ENCODE measurements around the gene ABCA13.

The ABCA13 gene

DNA sequence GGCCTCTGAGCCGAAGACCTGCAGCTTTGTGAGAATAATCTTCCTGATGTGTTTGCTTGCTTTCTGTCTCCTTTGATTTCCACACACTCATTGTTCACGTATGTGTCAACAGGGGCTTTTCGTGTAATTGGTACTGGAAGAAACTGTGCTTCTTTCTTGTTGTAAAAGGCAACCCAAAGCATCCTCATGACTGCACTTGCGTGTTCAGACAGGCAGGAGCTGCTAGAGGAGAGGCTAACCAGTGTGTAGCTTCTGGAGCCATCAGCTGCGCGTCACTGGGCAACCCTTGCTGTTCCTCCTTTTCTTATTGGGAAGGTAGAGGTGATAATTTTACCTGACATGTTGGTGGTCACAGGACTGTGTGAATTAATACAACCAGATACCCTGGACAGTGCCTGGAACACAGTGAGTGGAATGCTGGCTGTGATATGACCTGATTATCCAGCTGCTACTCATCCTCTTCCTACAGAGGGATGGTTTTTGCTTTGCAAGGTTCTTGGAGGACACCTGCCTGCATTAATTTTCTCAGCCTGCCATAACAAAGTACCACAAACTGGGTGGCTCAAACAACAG lies 213.0 kb downstream of the ABCA13 start:
- DNase-seq: no peak

DNA sequence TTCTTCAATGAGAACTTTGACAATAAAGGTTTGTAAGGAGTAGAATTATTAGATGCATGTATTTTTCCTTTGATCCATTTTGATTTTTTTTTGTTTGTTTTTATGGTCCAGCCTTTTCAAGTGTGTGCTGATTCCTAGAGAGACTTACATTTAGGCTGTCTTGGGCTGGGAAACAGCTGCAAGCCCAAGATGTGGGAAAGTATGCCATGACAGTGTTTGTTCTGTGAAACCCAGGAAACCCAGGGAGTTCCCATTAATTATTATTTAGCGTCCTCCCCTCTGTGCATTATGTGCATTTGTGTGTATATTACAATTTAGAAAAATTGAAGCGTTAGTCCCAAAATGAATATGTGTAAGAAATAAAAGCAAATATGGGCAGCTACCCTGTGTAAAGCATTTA lies 216.7 kb downstream of the ABCA13 start:
- no peak for DNase-seq

DNA sequence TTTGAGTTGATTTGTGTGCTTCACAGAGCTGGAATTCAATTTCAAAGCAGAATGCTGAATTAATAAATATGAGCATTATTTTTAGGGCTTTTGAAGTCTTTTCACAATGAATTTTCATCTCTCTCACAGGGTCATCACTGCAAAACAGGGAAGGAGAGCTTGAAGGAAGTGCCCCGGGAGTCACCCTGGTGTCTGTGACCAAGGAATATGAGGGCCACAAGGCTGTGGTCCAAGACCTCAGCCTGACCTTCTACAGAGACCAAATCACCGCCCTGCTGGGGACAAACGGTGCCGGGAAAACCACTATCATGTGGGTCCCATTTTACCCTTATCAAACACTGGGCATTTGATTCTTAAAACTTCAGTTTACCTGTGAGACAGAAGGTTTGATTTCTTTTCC lies 217.7 kb downstream of the ABCA13 start:
- no peak for DNase-seq

DNA sequence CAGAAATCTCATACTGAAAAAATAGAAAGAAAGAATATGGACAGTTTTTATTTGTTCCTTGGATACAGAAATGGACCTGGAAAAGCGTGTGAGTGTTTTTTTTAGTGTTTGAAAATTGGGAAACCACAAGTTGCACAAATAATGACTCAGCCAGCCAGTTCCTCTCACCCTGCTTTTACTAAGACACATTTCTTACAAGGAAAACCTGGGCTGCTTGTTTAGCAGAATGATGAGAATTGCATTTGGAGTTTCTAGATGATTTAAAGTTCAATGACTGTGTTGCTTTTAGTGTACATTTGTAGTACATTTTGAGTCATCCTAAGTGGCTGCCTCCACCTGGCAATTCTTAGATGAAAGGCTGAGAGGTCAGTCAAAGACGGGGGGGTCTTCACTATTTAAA lies 218.7 kb downstream of the ABCA13 start:
- no peak for DNase-seq

DNA sequence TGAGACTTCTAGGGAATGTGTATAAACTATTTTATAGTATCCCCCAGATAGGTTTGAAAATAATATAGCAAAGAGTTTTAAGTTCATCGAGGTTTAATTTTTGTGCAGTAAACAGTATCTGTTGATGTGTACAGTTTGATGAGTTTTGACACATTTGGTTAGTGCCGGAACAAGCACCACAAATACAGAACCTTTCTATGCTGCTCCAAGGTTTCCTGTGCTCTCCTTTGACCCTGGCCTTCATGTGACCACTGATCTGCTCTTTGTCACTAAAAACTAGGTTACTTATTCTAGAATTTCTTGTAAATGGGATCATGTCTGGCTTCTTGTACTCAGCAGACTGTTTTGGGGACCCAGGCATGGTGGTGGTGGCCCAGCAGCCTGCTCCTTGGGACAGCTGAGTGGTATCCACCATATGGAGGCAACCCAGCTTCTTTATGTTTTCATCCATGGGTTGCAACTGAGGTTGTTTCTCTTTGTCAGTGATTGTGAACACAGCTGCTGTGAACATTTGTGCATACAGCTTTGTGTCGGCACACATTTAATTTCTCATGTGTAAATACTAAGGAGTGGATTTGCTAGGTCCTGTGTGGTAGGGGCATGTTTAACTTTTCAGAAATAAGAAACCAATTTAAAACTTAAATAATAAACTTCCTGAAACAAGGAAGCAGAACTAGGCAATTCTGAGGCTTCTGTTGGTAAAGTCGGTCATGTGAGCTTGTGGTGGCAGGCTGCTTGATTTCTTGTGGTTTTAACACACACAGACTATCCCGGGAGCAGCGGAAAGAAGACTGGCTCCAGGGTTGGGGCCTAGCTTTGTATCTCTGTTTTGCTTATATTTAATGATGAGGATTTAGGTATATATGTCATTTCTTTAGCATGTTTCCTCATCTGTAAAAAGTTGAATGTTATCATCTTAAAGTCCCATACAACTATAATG lies 219.4 kb downstream of the ABCA13 start:
- DNase-seq: no peak

DNA sequence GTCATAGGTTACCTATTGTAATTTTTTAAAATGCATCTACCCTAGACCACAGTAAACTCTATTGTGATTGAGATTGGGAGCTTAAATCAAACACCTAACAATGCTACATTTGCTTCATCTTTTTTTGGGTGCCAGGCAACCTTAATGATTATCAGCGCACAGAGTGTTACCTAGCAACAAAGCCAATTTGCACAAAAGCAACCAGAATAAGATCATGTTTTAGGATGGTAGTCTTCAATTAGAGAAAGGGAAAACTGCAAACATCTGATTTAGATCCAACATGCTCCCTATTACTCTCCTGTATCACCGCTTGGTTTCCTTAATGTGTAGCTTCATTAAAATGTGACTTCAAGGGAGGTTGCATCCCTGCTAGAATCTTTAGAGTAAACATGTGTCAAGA lies 226.9 kb downstream of the ABCA13 start:
- DNase-seq: no peak

DNA sequence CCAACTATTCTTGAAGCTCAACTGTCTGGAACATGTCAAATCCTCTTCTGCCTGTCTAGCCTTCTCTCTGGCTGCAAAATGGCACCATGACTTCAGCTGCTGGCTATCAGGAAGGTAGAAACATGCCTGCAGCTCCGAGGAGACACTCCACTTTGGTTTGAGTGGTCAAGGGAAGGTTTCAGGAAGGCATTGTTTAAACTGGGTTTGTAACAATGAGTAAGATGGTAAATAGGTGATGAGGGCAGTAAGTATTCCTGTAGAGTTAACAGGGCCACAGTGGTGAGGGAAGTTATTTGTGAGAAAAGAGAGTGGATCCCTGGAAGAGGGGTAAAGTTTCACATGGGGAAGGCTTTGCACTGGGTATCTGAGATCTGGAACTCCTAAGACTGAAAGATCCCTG lies 231.5 kb downstream of the ABCA13 start:
- no peak for DNase-seq

DNA sequence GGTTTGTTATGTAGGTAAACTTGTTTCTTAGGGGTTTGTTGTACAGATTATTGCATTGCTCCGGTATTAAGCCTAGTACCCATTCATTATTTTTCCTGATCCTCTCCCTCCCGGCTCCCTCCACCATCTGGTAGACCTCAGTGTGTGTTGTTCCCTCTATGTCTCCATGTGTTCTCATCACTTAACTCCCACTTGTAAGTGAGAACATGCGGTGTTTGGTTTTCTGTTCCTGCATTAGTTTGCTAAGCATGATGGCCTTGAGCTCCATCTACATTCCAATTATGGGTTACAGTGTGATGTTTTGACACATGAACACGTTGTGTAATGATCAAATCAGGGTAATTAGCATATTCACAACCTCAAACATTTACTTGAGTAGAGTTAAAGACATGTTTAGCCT lies 237.5 kb downstream of the ABCA13 start:
- DNase-seq: no peak

DNA sequence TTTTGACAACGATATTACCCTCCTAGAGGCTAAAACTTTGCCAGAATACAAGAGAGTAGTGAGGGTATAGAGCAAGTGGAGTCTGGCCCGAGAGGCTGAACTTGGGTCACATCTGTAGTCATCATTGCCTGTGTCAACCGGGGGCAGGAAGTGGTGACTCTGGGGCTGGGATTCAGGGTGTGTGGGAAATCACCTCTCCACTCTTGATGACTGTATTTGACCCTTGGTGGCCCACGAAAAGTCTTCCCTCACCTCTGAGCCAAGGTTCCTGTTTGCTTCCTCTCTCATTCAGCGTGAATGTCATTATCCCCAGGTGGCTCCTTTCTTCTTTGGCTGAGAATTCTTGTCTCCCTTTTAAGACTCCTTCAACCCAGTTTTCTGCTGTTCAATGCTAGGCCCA lies 240.4 kb downstream of the ABCA13 start:
- DNase-seq: no peak

DNA sequence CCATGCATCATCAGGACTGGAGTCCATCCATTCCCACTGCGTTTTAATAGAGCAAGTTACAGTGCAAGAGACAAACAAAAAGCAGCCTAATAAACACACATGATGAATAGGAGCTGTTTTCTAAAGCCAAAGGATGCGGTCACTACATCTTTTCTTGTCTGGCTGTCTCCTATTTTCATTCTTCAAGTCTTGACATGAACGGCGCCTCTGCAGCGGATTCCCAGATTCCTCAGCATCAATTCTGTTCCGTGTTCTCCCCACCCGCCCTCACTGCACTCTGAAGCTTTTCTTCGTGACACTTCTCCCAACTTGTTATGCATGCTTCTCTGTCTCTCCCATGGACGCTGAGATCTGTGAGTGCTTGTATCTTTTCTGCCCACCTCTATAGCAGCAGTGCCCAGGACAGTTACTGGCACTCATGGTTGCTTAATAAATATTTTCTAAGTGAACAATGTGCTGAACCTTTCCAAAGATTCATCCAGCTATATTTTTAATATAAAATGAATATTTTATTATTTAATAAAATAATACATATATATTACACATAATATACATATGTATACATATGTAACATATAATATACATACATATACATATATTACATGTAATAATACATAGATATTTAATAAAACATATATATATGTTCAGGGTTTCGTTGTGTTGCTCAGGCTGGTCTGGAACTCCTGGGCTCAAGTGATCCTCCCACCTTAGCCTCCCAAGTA lies 242.9 kb downstream of the ABCA13 start:
- no peak for DNase-seq

DNA sequence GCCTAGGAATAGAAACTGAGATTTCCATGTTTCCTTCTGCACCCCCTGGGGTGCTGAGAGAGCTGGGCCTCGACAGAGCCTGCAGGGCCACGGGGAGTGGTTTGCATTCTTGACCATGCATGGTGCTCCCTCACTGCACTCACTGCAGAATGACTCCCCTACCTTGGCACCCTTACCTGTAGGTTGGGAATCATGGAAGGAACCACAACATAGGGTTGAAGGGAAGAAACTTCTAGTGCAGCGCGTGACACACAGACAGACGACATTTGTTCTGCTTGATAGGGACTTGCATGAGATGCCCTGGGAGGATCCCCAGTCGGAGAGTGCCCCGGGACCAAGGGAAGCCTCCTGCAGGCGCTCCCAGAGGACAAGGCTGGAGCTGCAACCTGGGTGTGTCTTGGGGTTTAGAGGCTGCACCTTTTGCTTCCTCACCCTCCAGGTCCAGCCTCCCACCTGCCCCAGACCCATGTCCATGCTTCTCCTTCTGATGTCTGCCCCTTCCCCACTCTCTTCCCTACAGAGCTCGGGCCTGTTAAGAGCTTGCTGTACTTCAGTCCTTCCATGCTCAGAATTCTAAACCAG lies 245.2 kb downstream of the ABCA13 start:
- no peak for DNase-seq

DNA sequence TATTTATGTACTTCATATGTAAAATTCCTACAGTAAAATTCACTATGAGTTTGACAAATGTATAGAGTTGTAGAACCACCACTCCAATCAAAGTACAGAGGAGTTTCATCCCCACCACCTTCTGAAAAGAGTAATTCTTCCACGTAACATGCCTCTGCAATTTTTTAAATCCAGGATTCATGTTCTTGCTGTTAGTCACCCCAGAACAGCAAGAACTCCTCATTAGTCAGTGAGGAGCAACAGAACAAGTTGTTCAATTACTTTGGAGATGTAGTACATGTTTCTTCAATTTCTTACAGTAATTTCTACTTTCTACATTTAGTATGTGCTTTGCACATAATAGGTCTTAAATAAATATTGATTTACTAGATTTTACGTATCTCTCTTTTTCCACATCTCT lies 248.1 kb downstream of the ABCA13 start:
- no peak for DNase-seq

DNA sequence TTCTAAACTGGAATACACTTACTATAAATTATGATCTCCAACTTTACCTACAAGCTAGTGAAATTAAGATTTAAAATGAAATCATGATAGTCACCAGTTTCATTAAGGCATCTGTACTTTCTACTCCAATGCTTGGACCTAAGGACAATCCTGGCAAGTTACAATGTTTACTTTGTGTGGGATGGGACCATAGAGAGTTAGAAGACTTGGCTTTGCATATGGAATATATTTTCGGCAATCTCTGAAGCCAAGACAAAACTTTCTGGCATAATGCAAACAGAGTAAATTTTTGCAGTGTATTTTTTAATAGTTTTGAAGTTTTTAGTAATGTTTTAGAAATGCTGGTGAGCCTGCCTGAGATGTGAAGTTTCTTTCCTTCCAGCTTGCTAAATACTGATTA lies 248.9 kb downstream of the ABCA13 start:
- no peak for DNase-seq

DNA sequence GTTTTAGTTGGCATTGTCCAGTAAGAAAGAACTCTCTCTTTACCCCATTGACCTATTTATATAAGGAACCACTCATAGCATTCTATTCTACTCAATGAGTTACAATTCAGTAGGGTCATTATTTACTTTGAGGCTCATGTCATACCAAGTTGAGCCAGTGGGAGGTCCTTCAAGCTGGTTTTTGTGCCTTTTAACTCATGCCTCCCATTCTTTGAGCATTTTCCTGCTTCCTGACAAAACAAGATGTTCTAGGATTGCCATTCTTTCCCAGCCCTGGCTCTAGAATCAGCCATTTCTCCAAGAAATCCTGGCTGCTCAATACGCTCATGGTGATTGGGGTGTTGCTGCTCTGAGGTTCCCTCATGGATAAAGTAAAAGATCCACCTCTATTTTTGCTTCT lies 250.1 kb downstream of the ABCA13 start:
- DNase-seq: no peak

DNA sequence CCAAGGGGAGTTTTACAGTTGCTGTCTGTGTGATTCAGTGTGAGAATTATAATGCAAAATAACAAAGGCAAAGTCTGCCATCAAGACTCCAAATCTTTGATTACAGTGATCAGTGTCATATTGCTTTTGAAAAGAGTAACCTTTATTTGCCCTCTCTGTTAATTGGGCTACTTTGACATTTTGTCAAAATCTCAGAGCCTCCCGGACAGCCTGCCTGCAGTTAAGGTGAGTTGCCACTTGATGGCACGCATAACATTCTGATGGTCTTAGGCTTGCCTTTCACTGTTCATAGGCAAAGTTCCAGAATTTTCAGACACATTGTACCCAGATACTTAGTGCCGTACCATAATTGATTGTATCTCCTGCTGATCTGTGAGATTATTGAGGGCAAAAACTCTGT lies 253.5 kb downstream of the ABCA13 start:
- DNase-seq: no peak

DNA sequence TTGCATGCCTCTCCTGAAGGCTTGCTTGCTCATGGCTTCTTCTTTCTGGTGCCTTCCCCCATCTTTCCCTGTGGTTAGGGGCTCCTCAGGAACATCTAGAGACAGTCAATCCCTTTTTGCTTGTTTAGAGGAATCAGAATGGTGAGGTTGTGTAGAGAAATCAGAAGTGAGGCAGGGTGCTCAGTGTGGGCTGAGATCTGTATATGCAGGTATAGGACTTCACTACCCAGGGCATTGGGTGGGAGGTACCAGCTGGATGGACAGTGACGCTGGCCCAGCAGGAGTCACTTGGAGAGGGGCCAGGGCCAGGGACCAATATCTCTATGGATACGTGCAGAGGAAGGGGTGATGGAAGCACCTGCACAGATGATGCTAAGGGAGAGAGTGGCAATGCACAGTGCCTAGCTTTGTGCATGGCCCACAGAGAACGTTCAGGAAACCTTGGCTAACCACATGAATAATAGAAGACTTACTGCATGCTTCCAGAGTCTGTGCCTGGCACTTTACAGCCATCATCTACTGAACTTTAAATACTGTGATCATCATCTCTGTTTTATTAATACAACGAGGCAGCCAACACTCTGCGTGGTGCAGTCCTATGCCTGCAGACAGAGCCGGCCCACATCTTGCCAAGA lies 255.2 kb downstream of the ABCA13 start:
- no peak for DNase-seq

DNA sequence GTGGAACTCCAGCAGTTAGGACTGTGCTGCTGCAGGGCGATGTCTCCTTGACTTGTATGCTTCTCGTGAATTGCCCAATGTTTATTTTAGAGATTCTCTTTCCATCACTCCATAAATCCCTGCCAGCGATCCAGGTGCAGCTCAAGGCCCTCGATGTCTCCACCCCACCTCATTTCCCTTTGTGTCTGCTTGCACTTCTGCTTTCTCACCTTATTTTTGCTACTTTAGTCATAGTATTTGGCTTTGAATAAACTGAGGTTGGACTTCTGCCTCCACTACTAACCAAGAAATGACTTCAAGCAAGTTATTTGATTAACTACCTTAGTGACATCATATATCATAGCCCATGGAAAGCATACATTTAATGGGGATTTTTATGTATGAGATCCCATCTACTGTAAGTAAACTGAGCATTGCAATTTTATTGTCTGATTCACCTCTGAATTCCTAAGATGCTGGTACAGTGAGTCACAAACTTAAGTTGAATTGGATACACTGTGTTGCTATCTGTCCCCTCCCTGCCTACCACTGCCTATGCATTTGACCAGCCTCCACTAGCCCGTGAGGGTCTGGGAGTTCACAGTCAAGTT lies 255.8 kb downstream of the ABCA13 start:
- DNase-seq: no peak

DNA sequence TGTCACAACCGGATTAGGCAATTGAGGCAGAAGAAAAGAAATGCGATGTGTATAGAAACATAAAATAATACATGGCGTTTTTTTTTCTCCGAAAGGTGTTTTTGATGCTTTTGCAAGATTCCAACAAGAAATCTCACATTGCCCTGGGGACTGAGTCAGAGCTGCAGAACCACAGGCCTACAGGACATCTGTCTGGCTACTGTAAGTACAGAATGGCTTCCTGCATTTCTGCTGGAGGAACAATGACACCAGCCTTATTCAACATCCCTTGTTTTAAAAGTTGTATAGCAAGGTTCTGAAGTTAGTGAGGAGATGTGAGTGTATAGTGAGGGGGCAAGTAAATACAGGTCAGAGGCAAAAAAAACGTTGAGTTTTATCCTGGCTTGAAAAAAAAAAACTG lies 256.4 kb downstream of the ABCA13 start:
- DNase-seq: no peak

DNA sequence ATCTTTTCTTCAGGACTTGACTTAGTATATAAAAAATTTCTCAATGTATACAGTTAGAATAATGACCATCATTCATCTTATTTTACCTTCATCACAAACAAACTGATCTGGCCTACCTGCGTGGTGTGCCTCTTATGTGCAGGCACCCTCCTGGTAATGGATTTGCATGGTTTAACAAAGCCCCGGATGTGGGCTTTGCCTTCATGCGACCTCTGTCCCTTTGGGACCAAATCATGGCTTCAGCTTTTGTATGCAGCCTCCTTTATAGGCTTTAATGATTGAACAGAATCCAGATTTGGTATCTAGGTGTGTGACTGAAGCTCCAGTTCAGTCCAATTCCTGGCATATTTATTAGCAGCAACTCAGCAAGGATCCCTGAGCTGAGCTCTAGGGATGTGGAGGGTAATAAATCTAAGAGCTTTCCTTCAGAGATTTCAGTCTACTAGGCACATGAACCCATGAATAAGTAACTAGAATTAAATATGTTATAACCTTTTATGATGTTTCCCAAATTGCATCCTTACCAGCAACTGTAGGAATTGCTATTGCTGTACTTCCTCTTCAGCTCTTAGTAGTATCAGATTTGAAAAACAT lies 256.9 kb downstream of the ABCA13 start:
- no peak for DNase-seq

DNA sequence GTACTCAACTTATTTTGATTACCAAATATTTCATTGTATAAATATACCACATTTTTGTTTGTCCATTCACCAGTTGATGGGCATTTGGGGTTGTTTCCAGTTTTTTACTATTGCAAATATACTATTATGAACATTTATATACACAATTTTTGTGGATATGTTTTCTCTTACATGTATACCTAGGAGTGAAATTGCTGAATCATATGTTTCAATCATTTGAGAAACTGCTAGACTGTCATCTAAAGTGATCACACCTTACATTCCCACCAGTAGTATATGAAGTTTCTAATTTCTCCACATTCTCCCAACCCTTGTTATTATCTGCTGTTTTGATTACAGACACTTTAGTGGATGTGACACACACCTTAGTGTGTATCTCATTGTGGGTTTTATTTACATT lies 257.9 kb downstream of the ABCA13 start:
- no peak for DNase-seq

DNA sequence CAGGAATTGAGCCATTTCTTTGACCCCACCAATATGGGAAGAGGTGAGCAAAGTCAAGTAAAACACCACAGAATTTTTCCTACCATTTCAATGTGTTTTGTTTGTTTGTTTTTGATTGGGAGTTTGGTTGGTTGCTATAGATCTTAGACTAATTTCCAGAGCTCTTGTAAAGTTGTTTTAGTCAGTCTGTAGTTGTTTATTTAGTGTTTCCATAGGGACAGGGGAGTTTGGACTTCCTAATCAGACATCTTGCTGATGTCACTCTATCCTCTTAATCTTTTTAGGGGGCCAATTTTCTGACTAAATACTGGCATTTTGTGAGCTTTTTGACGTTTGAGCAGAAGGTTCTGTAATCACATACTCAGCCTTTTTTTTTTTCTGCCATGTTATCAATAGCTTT lies 266.9 kb downstream of the ABCA13 start:
- DNase-seq: no peak

DNA sequence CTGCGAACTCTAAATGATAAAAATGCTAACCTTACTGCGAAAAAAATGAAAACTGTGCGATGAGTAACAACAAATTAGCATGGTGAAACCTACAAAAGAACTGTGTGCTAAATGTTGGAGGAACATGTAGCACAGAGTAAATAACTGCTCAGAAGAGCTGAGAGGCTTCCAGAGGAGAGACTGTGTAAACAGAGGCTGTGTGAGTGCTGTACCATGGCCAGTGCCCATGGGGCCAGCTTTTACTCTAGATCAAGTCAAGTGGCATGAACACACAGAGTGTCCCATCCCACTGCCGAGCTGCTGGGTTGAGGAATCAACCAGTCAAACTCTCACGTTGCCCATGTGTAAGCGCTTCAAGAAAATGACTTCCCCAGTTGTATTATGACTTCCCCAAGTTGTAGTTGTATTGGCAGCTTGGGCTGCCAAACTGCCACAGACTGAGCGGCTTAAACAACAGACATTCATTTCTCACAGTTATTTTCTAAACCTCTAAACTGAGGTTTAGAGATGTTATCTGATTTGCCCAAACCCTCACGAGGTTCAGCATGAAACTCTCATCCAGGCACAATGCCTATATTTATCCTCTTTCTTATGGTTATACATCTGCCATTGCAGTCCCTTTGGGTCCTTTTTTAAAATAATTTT lies 270.7 kb downstream of the ABCA13 start:
- no peak for DNase-seq
